Activated naive CD8-positive, alpha-beta T cell treated with anti-CD3 and anti-CD28 coated beads, Interleukin-2, amount 50 U/mL, for 24 hours (primary cell): ENCODE measurements around the gene CCDC148.
"Not testable (repeated sequence)": the region's sequence is repeated elsewhere in the genome, so short reads cannot be mapped to it uniquely, and the experiment has no call there.

ENCODE experiments used
- ATAC-seq: fragments of 150-1000 bp; cut with Tn5 transposase; one replicate; pipeline ENCODE4 v1.10.0; 2021
- DNase-seq: peaks from one replicate; pipeline ENCODE4 v3.0.0; 2021
- H3K27ac Mint-ChIP-seq: one replicate; pipeline ENCODE4 v1.8.0; 2021; ENCODE audit warnings: mild to moderate bottlenecking, mixed read lengths
- H3K27me3 Mint-ChIP-seq: one replicate; pipeline ENCODE4 v1.8.0; 2021; ENCODE audit warnings: mixed read lengths
- H3K36me3 Mint-ChIP-seq: one replicate; pipeline ENCODE4 v1.8.0; 2021; ENCODE audit warnings: low read depth, mixed read lengths
- H3K4me1 Mint-ChIP-seq: one replicate; pipeline ENCODE4 v1.8.0; 2021; ENCODE audit warnings: mixed read lengths
- H3K4me3 Mint-ChIP-seq: one replicate; pipeline ENCODE4 v1.8.0; 2021; ENCODE audit warnings: mild to moderate bottlenecking, moderate library complexity, mixed read lengths
- H3K9me3 Mint-ChIP-seq: one replicate; pipeline ENCODE4 v1.8.0; 2021; ENCODE audit warnings: mixed read lengths

CCDC148 gene

GRCh38 chr2:158234497-158234896, 222.1 kb downstream of the CCDC148 start:
- Mint-ChIP-seq H3K9me3 (no peaks in the 10 kb centered on the region), H3K36me3 (no peaks in the 10 kb centered on the region), H3K4me3 (no peak overlapping the region), H3K4me1 (no peaks in the 10 kb centered on the region), H3K27me3 (no peaks in the 10 kb centered on the region), H3K27ac (no peak overlapping the region)
- DNase-seq = no peak
- no peak for ATAC-seq

- H3K9me3 Mint-ChIP-seq = no peaks in the 10 kb centered on the region
- ATAC-seq = no peak
- H3K27ac Mint-ChIP-seq = no peak overlapping the region
- H3K36me3 Mint-ChIP-seq = no peaks in the 10 kb centered on the region
- H3K4me1 Mint-ChIP-seq = no peaks in the 10 kb centered on the region
- DNase-seq = no peak
- no peak overlapping the region for H3K4me3 Mint-ChIP-seq
- no peaks in the 10 kb centered on the region for H3K27me3 Mint-ChIP-seq
Observed at GRCh38 chr2:158232476-158232875, 224.1 kb downstream of the CCDC148 start.

GRCh38 chr2:158228943-158229508, 227.5 kb downstream of the CCDC148 start:
- Mint-ChIP-seq H3K27ac (no peak overlapping the region), H3K4me3 (no peak overlapping the region), H3K27me3 (peaks cover 3% of the 10 kb centered on the region), H3K4me1 (no peaks in the 10 kb centered on the region), H3K9me3 (no peaks in the 10 kb centered on the region), H3K36me3 (no peaks in the 10 kb centered on the region)
- DNase-seq (no peak), ATAC-seq (no peak)

- H3K27me3 Mint-ChIP-seq, DNase-seq, H3K9me3 Mint-ChIP-seq, H3K4me3 Mint-ChIP-seq, ATAC-seq, H3K36me3 Mint-ChIP-seq, H3K4me1 Mint-ChIP-seq, H3K27ac Mint-ChIP-seq: not testable (repeated sequence)
Observed at GRCh38 chr2:158223066-158223465, 233.5 kb downstream of the CCDC148 start.

- no peak for DNase-seq
- ATAC-seq = no peak
- no peaks in the 10 kb centered on the region for H3K36me3 Mint-ChIP-seq
- H3K4me1 Mint-ChIP-seq = peaks cover 1% of the 10 kb centered on the region
- H3K4me3 Mint-ChIP-seq = no peak overlapping the region
- no peak overlapping the region for H3K27ac Mint-ChIP-seq
- peaks cover 3% of the 10 kb centered on the region for H3K27me3 Mint-ChIP-seq
- no peaks in the 10 kb centered on the region for H3K9me3 Mint-ChIP-seq
Observed at GRCh38 chr2:158221063-158222020, 235.2 kb downstream of the CCDC148 start.

GRCh38 chr2:158217593-158217992, 239.0 kb downstream of the CCDC148 start:
- H3K4me3 Mint-ChIP-seq = no peak overlapping the region
- H3K9me3 Mint-ChIP-seq = no peaks in the 10 kb centered on the region
- H3K27me3 Mint-ChIP-seq = peaks cover 3% of the 10 kb centered on the region
- H3K27ac Mint-ChIP-seq = no peak overlapping the region
- no peak for DNase-seq
- no peaks in the 10 kb centered on the region for H3K36me3 Mint-ChIP-seq
- no peak for ATAC-seq
- peaks cover 11% of the 10 kb centered on the region for H3K4me1 Mint-ChIP-seq

GRCh38 chr2:158214431-158214830, 242.1 kb downstream of the CCDC148 start:
- DNase-seq (no peak), ATAC-seq (no peak)
- Mint-ChIP-seq H3K36me3 (no peaks in the 10 kb centered on the region), H3K4me1 (peaks cover 10% of the 10 kb centered on the region), H3K4me3 (no peak overlapping the region), H3K27ac (no peak overlapping the region), H3K9me3 (no peaks in the 10 kb centered on the region), H3K27me3 (peaks cover 3% of the 10 kb centered on the region)

DNA sequence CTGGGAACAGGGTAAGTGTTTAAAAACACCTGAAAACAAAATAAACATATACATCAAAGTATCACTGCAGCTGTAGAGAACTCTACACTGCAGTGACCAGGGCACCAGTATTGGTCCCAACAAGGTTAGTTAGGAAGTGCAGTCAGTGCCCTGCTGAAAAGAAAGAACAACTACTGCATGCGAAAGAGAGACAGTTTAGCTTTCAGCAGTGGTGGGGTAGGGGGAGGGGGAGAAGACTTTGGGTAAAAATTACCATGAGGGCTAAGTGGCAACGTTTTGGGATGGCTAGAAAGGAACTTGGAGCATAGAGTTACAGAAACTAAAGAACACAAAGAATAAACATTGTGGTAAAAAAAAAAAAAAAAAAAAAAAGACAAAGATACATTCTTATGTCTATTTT, 242.8 kb downstream of the CCDC148 start:
- ATAC-seq (no peak), DNase-seq (no peak)
- no peaks in the 10 kb centered on the region for H3K36me3 Mint-ChIP-seq
- no peak overlapping the region for H3K4me3 Mint-ChIP-seq
- H3K27ac Mint-ChIP-seq = no peak overlapping the region
- H3K4me1 Mint-ChIP-seq = peaks cover 10% of the 10 kb centered on the region
- no peaks in the 10 kb centered on the region for H3K27me3 Mint-ChIP-seq
- no peaks in the 10 kb centered on the region for H3K9me3 Mint-ChIP-seq

DNA sequence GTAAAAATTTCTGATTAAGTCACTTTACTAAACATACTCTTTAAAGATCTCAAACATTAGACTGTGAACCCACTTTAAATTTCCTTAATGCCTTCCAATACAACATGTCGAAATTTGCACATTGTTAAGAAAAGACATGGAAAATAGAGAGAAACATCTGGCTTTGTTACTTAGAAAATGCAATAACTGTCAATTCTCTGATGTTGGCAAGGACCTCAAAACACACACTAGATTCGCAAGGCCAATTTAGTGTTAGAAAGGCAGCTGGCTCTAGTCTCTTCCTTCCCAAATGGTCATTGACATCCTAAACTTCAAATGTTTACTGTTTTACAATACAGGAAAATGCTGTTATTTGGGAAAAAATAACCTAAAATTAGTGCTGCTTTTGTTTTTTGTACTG, 244.3 kb downstream of the CCDC148 start:
- no peak for DNase-seq
- H3K4me3 Mint-ChIP-seq = no peak overlapping the region
- no peaks in the 10 kb centered on the region for H3K27me3 Mint-ChIP-seq
- no peak for ATAC-seq
- H3K27ac Mint-ChIP-seq = no peak overlapping the region
- H3K36me3 Mint-ChIP-seq = no peaks in the 10 kb centered on the region
- peaks cover 10% of the 10 kb centered on the region for H3K4me1 Mint-ChIP-seq
- no peaks in the 10 kb centered on the region for H3K9me3 Mint-ChIP-seq

DNA sequence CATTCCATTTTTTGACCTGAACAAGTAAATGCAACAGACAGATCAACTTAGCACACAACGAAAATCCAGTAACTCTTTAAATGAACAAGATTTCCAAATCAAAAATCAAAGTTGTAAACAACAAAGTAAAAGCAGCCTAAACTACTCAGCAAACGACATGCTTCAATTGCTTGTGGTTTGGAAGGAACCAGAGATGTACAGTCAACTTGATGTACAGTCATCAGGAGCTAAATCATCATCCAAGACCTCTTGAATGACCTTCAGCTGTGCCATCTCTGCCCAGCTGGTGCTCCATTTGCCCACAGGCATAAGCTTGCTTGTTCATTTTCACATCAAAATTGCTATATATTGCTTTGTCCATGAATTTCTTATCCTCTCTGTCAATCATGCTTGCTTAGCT, 245.1 kb downstream of the CCDC148 start:
- peaks cover 10% of the 10 kb centered on the region for H3K4me1 Mint-ChIP-seq
- H3K4me3 Mint-ChIP-seq = no peak overlapping the region
- H3K9me3 Mint-ChIP-seq = no peaks in the 10 kb centered on the region
- no peak overlapping the region for H3K27ac Mint-ChIP-seq
- no peaks in the 10 kb centered on the region for H3K27me3 Mint-ChIP-seq
- DNase-seq (no peak), ATAC-seq (no peak)
- no peaks in the 10 kb centered on the region for H3K36me3 Mint-ChIP-seq

DNA sequence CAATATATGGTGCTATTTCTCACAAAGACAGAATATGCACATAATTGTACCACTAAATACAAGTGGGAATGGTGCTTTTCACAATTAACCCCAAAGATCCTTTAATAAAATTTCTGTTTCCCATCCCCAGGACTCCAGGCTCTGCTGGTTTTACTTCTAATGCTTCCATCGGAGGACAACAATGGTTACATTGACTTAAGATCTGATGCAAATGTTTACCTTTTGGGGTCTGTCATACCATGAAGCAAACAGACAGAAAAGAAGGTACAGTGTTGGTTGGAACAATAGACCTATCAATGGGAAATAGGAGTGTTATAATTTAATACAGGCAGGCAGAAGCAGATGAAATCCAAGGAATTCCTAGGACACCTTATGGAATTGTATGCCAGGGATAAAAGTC, 249.2 kb downstream of the CCDC148 start:
- Mint-ChIP-seq H3K9me3 (no peaks in the 10 kb centered on the region), H3K27ac (no peak overlapping the region), H3K27me3 (peaks cover 2% of the 10 kb centered on the region), H3K4me1 (no peaks in the 10 kb centered on the region), H3K36me3 (no peaks in the 10 kb centered on the region), H3K4me3 (no peak overlapping the region)
- ATAC-seq (no peak), DNase-seq (no peak)

- no peak overlapping the region for H3K27ac Mint-ChIP-seq
- DNase-seq = no peak
- no peak for ATAC-seq
- no peaks in the 10 kb centered on the region for H3K9me3 Mint-ChIP-seq
- peaks cover 2% of the 10 kb centered on the region for H3K27me3 Mint-ChIP-seq
- H3K4me1 Mint-ChIP-seq = no peaks in the 10 kb centered on the region
- no peaks in the 10 kb centered on the region for H3K36me3 Mint-ChIP-seq
- no peak overlapping the region for H3K4me3 Mint-ChIP-seq
Observed at GRCh38 chr2:158205215-158205614, 251.3 kb downstream of the CCDC148 start.

GRCh38 chr2:158204741-158205165, 251.8 kb downstream of the CCDC148 start:
- Mint-ChIP-seq H3K27ac (no peak overlapping the region), H3K9me3 (no peaks in the 10 kb centered on the region), H3K4me3 (no peak overlapping the region), H3K36me3 (no peaks in the 10 kb centered on the region), H3K4me1 (no peaks in the 10 kb centered on the region), H3K27me3 (peaks cover 6% of the 10 kb centered on the region)
- DNase-seq = no peak
- ATAC-seq = no peak

- H3K27ac Mint-ChIP-seq = no peak overlapping the region
- DNase-seq (no peak), ATAC-seq (no peak)
- no peaks in the 10 kb centered on the region for H3K36me3 Mint-ChIP-seq
- no peaks in the 10 kb centered on the region for H3K4me1 Mint-ChIP-seq
- no peak overlapping the region for H3K4me3 Mint-ChIP-seq
- H3K27me3 Mint-ChIP-seq = peaks cover 19% of the 10 kb centered on the region
- no peaks in the 10 kb centered on the region for H3K9me3 Mint-ChIP-seq
Observed at GRCh38 chr2:158202161-158202815, 254.3 kb downstream of the CCDC148 start.
